ENCODE results near the gene NAGS. TPM values are rescaled to one million over a fixed set of nuclear protein-coding genes. Genes with fewer than 3 reads are reported as not detected.

The NAGS gene
- total and polyA plus RNA-seq, 2 experiments from 2014 or later: 4.2 to 7.2 TPM

DNA sequence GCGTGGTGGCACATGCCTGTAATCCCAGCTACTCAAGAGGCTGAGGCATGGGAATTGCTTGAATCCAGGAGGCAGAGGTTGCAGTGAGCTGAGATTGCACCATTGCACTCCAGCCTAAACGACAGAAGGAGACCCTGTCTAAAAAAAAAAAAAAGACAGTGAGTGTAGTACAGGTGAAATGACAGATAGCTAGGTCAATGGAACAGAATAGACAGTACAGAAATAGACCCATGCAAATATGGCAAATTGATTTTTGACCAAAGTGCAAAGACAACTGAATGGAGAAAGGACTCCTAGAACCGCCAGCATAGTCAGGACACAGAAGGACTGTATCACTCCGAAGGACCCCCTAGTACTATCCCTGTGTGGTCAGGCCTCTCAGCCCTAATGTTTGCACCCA, 34.1 kb upstream of the NAGS start:
- Mint-ChIP-seq H3K27ac (no peak overlapping the region), H3K4me1 (no peaks in the 10 kb centered on the region), H3K9me3 (no peaks in the 10 kb centered on the region), H3K4me3 (no peak overlapping the region), H3K36me3 (ENCODE audit: low read depth) (no peaks in the 10 kb centered on the region), H3K27me3 (ENCODE audit: insufficient read depth, low read depth, poor library complexity) (no peaks in the 10 kb centered on the region)
- no peak for DNase-seq (ENCODE audit: low spot score)
- H3K27me3 ChIP-seq (ENCODE audit: insufficient read depth): no peaks in the 10 kb centered on the region
- H4K20me1 ChIP-seq (replicated peaks; ENCODE audit: insufficient read depth): no peaks in the 10 kb centered on the region
- no peaks in the 10 kb centered on the region for H3K9me2 ChIP-seq (ENCODE audit: insufficient read depth)
- no peak overlapping the region for H3K27ac ChIP-seq (ENCODE audit: low read depth)
- no peaks in the 10 kb centered on the region for H3K4me1 ChIP-seq (ENCODE audit: insufficient read depth)
- H3K4me3 ChIP-seq: no peak overlapping the region
- no peak for ATAC-seq
- no peaks in the 10 kb centered on the region for H3K79me2 ChIP-seq (replicated peaks; ENCODE audit: insufficient read depth)
- no peak overlapping the region for H3K4me2 ChIP-seq
- H3K36me3 ChIP-seq (ENCODE audit: insufficient read depth): no peaks in the 10 kb centered on the region
- TF ChIP-seq EZH2 (IDR thresholded peaks at IDR 0.05; ENCODE audit: low read depth, unreplicated experiment) (no peak), ZNF331 (CRISPR knock-in tag; IDR thresholded peaks at IDR 0.05; ENCODE audit: low read depth) (no peak), POLR2AphosphoS5 (IDR thresholded peaks at IDR 0.05; ENCODE audit: low read depth) (no peak), ZNF114 (CRISPR knock-in tag; IDR thresholded peaks at IDR 0.05) (no peak), CREB1 (CRISPR knock-in tag; IDR thresholded peaks at IDR 0.05; ENCODE audit: low read depth) (no peak), NANOG (IDR thresholded peaks at IDR 0.05; ENCODE audit: borderline replicate concordance) (no peak), JUNB (IDR thresholded peaks at IDR 0.05; ENCODE audit: unreplicated experiment) (no peak), STAT1 (IDR thresholded peaks at IDR 0.05; ENCODE audit: unreplicated experiment) (no peak), EZH2phosphoT487 (IDR thresholded peaks at IDR 0.05; ENCODE audit: unreplicated experiment) (no peak)
- TF ChIP-seq, protein P1, sequence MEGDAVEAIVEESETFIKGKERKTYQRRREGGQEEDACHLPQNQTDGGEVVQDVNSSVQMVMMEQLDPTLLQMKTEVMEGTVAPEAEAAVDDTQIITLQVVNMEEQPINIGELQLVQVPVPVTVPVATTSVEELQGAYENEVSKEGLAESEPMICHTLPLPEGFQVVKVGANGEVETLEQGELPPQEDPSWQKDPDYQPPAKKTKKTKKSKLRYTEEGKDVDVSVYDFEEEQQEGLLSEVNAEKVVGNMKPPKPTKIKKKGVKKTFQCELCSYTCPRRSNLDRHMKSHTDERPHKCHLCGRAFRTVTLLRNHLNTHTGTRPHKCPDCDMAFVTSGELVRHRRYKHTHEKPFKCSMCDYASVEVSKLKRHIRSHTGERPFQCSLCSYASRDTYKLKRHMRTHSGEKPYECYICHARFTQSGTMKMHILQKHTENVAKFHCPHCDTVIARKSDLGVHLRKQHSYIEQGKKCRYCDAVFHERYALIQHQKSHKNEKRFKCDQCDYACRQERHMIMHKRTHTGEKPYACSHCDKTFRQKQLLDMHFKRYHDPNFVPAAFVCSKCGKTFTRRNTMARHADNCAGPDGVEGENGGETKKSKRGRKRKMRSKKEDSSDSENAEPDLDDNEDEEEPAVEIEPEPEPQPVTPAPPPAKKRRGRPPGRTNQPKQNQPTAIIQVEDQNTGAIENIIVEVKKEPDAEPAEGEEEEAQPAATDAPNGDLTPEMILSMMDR (conservative IDR thresholded peaks at IDR 0.05; ENCODE audit: low read depth in 2 of 2): no peak
- TF ChIP-seq, protein P2, sequence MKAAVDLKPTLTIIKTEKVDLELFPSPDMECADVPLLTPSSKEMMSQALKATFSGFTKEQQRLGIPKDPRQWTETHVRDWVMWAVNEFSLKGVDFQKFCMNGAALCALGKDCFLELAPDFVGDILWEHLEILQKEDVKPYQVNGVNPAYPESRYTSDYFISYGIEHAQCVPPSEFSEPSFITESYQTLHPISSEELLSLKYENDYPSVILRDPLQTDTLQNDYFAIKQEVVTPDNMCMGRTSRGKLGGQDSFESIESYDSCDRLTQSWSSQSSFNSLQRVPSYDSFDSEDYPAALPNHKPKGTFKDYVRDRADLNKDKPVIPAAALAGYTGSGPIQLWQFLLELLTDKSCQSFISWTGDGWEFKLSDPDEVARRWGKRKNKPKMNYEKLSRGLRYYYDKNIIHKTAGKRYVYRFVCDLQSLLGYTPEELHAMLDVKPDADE (IDR thresholded peaks at IDR 0.05): no peak
- TF ChIP-seq, protein P3, sequence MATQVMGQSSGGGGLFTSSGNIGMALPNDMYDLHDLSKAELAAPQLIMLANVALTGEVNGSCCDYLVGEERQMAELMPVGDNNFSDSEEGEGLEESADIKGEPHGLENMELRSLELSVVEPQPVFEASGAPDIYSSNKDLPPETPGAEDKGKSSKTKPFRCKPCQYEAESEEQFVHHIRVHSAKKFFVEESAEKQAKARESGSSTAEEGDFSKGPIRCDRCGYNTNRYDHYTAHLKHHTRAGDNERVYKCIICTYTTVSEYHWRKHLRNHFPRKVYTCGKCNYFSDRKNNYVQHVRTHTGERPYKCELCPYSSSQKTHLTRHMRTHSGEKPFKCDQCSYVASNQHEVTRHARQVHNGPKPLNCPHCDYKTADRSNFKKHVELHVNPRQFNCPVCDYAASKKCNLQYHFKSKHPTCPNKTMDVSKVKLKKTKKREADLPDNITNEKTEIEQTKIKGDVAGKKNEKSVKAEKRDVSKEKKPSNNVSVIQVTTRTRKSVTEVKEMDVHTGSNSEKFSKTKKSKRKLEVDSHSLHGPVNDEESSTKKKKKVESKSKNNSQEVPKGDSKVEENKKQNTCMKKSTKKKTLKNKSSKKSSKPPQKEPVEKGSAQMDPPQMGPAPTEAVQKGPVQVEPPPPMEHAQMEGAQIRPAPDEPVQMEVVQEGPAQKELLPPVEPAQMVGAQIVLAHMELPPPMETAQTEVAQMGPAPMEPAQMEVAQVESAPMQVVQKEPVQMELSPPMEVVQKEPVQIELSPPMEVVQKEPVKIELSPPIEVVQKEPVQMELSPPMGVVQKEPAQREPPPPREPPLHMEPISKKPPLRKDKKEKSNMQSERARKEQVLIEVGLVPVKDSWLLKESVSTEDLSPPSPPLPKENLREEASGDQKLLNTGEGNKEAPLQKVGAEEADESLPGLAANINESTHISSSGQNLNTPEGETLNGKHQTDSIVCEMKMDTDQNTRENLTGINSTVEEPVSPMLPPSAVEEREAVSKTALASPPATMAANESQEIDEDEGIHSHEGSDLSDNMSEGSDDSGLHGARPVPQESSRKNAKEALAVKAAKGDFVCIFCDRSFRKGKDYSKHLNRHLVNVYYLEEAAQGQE (IDR thresholded peaks at IDR 0.05; ENCODE audit: unreplicated experiment): no peak
- TF ChIP-seq, protein P4, sequence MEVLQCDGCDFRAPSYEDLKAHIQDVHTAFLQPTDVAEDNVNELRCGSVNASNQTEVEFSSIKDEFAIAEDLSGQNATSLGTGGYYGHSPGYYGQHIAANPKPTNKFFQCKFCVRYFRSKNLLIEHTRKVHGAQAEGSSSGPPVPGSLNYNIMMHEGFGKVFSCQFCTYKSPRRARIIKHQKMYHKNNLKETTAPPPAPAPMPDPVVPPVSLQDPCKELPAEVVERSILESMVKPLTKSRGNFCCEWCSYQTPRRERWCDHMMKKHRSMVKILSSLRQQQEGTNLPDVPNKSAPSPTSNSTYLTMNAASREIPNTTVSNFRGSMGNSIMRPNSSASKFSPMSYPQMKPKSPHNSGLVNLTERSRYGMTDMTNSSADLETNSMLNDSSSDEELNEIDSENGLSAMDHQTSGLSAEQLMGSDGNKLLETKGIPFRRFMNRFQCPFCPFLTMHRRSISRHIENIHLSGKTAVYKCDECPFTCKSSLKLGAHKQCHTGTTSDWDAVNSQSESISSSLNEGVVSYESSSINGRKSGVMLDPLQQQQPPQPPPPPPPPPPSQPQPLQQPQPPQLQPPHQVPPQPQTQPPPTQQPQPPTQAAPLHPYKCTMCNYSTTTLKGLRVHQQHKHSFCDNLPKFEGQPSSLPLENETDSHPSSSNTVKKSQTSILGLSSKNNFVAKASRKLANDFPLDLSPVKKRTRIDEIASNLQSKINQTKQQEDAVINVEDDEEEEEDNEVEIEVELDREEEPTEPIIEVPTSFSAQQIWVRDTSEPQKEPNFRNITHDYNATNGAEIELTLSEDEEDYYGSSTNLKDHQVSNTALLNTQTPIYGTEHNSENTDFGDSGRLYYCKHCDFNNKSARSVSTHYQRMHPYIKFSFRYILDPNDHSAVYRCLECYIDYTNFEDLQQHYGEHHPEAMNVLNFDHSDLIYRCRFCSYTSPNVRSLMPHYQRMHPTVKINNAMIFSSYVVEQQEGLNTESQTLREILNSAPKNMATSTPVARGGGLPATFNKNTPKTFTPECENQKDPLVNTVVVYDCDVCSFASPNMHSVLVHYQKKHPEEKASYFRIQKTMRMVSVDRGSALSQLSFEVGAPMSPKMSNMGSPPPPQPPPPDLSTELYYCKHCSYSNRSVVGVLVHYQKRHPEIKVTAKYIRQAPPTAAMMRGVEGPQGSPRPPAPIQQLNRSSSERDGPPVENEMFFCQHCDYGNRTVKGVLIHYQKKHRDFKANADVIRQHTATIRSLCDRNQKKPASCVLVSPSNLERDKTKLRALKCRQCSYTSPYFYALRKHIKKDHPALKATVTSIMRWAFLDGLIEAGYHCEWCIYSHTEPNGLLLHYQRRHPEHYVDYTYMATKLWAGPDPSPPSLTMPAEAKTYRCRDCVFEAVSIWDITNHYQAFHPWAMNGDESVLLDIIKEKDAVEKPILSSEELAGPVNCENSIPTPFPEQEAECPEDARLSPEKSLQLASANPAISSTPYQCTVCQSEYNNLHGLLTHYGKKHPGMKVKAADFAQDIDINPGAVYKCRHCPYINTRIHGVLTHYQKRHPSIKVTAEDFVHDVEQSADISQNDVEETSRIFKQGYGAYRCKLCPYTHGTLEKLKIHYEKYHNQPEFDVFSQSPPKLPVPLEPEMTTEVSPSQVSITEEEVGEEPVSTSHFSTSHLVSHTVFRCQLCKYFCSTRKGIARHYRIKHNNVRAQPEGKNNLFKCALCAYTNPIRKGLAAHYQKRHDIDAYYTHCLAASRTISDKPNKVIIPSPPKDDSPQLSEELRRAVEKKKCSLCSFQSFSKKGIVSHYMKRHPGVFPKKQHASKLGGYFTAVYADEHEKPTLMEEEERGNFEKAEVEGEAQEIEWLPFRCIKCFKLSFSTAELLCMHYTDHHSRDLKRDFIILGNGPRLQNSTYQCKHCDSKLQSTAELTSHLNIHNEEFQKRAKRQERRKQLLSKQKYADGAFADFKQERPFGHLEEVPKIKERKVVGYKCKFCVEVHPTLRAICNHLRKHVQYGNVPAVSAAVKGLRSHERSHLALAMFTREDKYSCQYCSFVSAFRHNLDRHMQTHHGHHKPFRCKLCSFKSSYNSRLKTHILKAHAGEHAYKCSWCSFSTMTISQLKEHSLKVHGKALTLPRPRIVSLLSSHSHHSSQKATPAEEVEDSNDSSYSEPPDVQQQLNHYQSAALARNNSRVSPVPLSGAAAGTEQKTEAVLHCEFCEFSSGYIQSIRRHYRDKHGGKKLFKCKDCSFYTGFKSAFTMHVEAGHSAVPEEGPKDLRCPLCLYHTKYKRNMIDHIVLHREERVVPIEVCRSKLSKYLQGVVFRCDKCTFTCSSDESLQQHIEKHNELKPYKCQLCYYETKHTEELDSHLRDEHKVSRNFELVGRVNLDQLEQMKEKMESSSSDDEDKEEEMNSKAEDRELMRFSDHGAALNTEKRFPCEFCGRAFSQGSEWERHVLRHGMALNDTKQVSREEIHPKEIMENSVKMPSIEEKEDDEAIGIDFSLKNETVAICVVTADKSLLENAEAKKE (CRISPR knock-in tag; IDR thresholded peaks at IDR 0.05): no peak
- H3F3A ChIP-seq (replicated peaks; ENCODE audit: low read depth): 0 out of 2 replicates have a peak, but pooled peaks cover 3% of the 10 kb centered on the region
- no peak overlapping the region for H2AFZ ChIP-seq
